ENCODE measurements around the gene SMAD9. TPM values are rescaled to one million over a fixed set of nuclear protein-coding genes. Genes with fewer than 3 reads are reported as not detected.

Gene SMAD9
- total RNA-seq, 2 donors from 2014 or later: 9.0 to 13.3 TPM

- H3K4me1 Mint-ChIP-seq: peaks cover 26% of the 10 kb centered on the region
- no peaks in the 10 kb centered on the region for H3K27me3 Mint-ChIP-seq (ENCODE audit: insufficient read depth)
- no peak for DNase-seq
- H3K27me3 ChIP-seq (ENCODE audit: control insufficient read depth, insufficient read depth, low read length, poor library complexity, severe bottlenecking): no peaks in the 10 kb centered on the region
- WGBS, 2 experiments (ENCODE audit: insufficient coverage in 1 of 2, insufficient read length in 1 of 2): 75% methylated on average over 4 of the region's 4 CpGs; no CpG with 5 or more reads in 1 of the 2 experiments
- peaks cover 7% of the 10 kb centered on the region for H3K4me1 ChIP-seq (ENCODE audit: control insufficient read depth, insufficient read depth, low read length)
- H3K9me3 Mint-ChIP-seq: no peaks in the 10 kb centered on the region
- no peaks in the 10 kb centered on the region for H3K9me3 ChIP-seq (ENCODE audit: control insufficient read depth, low read length)
- no peak overlapping the region for H3K27ac ChIP-seq (ENCODE audit: low read depth, low read length)
- H3K9ac ChIP-seq (ENCODE audit: extremely low read depth, low read length, poor library complexity, severe bottlenecking): no peak overlapping the region
- peaks cover 6% of the 10 kb centered on the region for H3K36me3 ChIP-seq (ENCODE audit: control insufficient read depth, insufficient read depth, low read length)
- no peak for TF ChIP-seq CTCF (conservative IDR thresholded peaks at IDR 0.05)
- H3K4me3 Mint-ChIP-seq: no peak overlapping the region
- no peak overlapping the region for H3K27ac Mint-ChIP-seq
- H3K36me3 Mint-ChIP-seq (ENCODE audit: low read depth): no peaks in the 10 kb centered on the region
- no peak overlapping the region for H3K4me3 ChIP-seq (ENCODE audit: low read length)
Measured at GRCh38 chr13:36837354-36838092, 82.5 kb downstream of the SMAD9 start.

DNA sequence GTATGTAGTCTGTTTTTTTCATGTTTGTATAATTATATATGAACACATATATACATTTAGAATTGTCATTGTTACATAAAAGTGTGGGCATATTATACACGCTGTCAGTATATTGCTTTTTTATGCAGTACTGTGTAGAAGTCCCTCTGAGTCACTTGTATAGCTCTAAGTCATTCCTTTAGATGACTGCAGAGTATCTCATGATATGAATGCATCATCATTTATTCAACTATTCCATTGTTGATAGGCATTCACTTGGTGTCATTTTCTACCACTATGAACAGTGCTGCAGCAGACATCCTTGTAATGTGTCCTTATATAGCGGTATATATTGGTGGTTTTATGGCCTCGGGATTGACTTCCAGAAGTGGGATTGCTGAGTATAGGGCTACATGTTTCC, 85.7 kb downstream of the SMAD9 start:
- 98% methylated on average over 3 of the region's 3 CpGs; no CpG with 5 or more reads in 1 of the 2 experiments for WGBS, 2 experiments (ENCODE audit: insufficient coverage in 1 of 2, insufficient read length in 1 of 2)
- TF ChIP-seq CTCF (conservative IDR thresholded peaks at IDR 0.05): no peak

GRCh38 chr13:36831291-36831690, 88.7 kb downstream of the SMAD9 start:
- Histone ChIP-seq H3K9ac (ENCODE audit: extremely low read depth, low read length, poor library complexity, severe bottlenecking) (no peak overlapping the region), H3K4me3 (ENCODE audit: low read length) (no peak overlapping the region), H3K4me1 (ENCODE audit: control insufficient read depth, insufficient read depth, low read length) (no peaks in the 10 kb centered on the region), H3K9me3 (ENCODE audit: control insufficient read depth, low read length) (no peaks in the 10 kb centered on the region), H3K27me3 (ENCODE audit: control insufficient read depth, insufficient read depth, low read length, poor library complexity, severe bottlenecking) (no peaks in the 10 kb centered on the region), H3K36me3 (ENCODE audit: control insufficient read depth, insufficient read depth, low read length) (peaks cover 43% of the 10 kb centered on the region), H3K27ac (ENCODE audit: low read depth, low read length) (no peak overlapping the region)
- no peaks in the 10 kb centered on the region for H3K9me3 Mint-ChIP-seq
- H3K27ac Mint-ChIP-seq: no peak overlapping the region
- 94% methylated on average over 2 of the region's 3 CpGs; no CpG with 5 or more reads in 1 of the 2 experiments for WGBS, 2 experiments (ENCODE audit: insufficient coverage in 1 of 2, insufficient read length in 1 of 2)
- no peak for DNase-seq
- H3K27me3 Mint-ChIP-seq (ENCODE audit: insufficient read depth): no peaks in the 10 kb centered on the region
- peaks cover 10% of the 10 kb centered on the region for H3K36me3 Mint-ChIP-seq (ENCODE audit: low read depth)
- no peak overlapping the region for H3K4me3 Mint-ChIP-seq
- no peaks in the 10 kb centered on the region for H3K4me1 Mint-ChIP-seq
- no peak for TF ChIP-seq CTCF (conservative IDR thresholded peaks at IDR 0.05)

More for the DNA sequence above, 85.7 kb downstream of the SMAD9 start:
- no peaks in the 10 kb centered on the region for H3K27me3 ChIP-seq (ENCODE audit: control insufficient read depth, insufficient read depth, low read length, poor library complexity, severe bottlenecking)
- H3K36me3 Mint-ChIP-seq (ENCODE audit: low read depth): peaks cover 5% of the 10 kb centered on the region
- H3K4me3 Mint-ChIP-seq: no peak overlapping the region
- no peak overlapping the region for H3K27ac Mint-ChIP-seq
- H3K4me3 ChIP-seq (ENCODE audit: low read length): no peak overlapping the region
- H3K9me3 Mint-ChIP-seq: no peaks in the 10 kb centered on the region
- DNase-seq: no peak
- peaks cover 18% of the 10 kb centered on the region for H3K36me3 ChIP-seq (ENCODE audit: control insufficient read depth, insufficient read depth, low read length)
- H3K9me3 ChIP-seq (ENCODE audit: control insufficient read depth, low read length): no peaks in the 10 kb centered on the region
- H3K4me1 ChIP-seq (ENCODE audit: control insufficient read depth, insufficient read depth, low read length): peaks cover 4% of the 10 kb centered on the region
- H3K4me1 Mint-ChIP-seq: peaks cover 11% of the 10 kb centered on the region
- no peak overlapping the region for H3K9ac ChIP-seq (ENCODE audit: extremely low read depth, low read length, poor library complexity, severe bottlenecking)
- no peaks in the 10 kb centered on the region for H3K27me3 Mint-ChIP-seq (ENCODE audit: insufficient read depth)
- H3K27ac ChIP-seq (ENCODE audit: low read depth, low read length): no peak overlapping the region
